Fibroblast of upper back skin (primary cell): Measurements from ENCODE around the gene CENPC.
A peak's percentile ranks its signal among the peaks of the same experiment; 100 is the strongest.
"Not testable (repeated sequence)": the region's sequence is repeated elsewhere in the genome, so short reads cannot be mapped to it uniquely, and the experiment has no call there.

Experiments
- DNase-seq: peaks from one replicate; pipeline ENCODE4 v3.0.0-alpha.2; 2013

The CENPC gene

DNA sequence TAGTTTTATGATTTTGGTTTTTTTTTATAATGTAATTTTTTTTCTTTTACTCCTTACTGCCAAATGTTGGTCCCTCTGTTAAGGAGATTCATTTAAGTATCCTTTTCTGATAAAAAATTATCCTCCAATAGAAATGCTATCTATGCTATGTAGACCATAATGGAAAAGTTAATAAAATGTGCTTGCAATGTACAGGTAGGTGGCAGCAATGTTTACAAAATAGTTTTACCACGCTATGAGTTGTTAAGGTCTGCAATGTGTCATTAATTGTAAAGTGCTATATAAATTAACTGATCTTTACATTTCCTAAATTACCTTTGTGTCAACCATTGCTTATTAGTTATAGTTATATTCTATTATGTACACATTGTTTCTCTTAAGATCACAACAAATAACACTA is 3.8 kb upstream of the CENPC start:
- DNase-seq: peak; percentile 21

DNA sequence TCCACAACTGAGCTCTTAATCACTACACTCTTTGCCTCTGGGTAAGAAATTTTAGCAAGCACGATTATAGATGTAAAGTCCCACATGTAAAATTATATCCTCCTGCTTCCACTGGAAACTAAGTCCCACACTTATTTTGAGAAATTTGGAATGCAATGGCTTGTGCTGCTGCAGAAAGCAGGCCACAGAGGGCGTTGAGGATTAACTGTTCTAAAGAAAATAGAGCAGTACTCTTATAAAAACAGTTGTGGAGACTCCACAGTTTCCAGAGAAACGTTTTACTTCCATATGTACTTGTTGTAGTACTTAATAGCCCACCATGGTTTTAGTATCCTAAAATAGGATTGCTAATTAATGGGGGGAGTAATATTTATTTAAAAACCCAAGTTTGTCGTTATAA is 1.7 kb upstream of the CENPC start:
- DNase-seq: no peak

DNA sequence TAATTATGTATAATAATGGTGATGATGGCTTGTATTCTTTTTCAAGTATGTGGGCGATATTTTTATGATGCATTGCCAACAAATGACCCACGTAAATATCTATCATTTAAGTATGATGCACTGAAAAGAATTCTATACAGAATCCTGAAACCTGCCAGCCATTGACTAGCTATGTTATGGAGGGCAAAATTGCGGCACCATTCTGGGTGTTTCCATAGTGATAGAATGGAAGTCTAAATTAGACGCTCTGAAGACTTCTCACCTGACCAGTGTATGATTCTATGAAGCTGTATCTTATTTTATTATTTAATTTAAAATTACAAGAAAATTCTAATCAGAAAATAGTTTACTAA is 677 bp upstream of the CENPC start:
- no peak for DNase-seq

DNA sequence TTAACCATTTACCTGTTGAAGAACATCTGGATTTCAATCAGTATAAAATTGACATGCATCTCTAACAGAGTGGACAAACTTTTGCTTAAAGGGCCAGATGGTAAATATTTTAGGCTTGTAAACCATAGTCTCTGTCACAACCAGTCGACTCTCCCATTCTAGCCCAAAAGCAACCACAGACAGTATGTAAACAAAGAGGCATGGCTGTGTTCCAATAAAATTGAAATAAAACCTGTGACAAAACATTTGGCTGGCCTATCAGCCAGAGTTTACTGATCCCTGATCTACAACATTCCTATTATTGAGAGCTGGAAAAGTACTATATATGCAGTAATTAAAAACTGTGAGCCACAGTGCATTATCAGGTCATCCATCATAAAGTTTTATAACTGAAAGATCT is 3.2 kb downstream of the CENPC start:
- no peak for DNase-seq

DNA sequence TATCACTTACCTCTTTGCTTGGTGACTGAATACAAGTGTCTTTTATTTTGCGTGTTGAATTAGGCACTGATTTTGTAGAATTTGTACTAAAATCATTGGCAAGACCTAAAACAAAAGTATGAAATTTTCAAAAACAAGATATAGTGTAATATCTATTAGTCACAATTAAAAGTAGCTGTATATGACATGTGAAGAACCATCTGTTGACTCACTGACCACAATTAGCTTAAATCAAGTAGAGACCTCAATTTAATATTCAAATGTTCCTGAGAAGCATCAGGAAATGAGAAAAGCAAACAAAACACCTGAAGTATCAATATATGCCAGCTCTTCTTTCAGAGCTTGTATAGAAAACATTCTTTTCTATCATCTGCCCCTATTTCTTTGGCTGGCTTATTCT is 5.5 kb downstream of the CENPC start:
- no peak for DNase-seq

DNA sequence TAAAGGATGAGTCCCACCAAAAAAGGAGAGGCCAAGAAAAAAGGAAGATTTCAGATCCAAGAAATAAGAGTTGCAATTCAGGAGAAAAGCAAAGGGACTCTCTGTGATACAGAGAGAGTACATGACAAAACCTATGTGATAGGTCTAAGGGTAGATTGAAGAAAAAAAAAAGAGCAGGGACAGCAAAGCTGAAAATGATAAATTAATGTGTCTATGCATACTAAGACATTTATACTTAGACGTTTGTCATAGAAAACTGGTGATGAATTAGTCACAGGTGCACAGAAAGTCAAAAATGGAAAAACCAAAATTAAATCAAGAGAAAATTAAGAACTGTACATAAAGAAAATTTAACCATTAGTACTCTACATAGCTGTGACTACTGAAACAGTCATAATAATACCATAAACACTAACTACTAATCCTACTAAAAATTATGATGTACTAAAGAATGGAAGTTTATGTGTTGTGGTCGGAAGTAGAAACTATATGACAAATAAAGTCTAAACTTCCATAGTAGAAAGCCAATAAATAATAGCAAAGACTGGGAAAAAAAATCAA is 9.9 kb downstream of the CENPC start:
- DNase-seq: no peak

DNA sequence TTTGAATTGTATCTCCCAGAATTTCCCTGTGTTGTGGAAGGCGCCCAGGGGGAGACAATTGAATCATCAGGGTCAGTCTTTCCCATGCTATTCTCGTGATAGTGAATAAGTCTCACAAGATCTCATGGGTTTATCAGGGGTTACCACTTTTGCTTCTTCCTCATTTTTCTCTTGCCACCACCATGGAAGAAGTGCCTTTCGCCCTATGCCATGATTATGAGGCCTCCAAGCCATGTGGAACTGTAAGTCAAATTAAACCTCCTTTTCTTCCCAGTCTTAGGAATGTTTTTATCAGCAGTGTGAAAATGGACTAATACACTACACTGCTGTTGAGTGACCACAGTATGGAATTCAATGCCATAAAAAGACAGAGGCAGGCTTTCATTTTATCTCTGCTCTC is 12.2 kb downstream of the CENPC start:
- no peak for DNase-seq

DNA sequence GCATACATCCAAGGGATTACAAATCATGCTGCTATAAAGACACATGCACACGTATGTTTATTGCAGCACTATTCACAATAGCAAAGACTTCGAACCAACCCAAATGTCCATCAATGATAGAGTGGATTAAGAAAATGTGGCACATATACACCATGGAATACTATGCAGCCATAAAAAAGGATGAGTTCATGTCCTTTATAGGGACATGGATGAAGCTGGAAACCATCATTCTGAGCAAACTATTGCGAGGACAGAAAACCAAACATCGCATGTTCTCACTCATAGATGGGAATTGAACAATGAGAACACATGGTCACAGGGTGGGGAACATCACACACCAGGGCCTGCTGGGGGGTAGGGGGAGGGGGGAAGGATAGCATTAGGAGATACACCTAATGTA is 12.9 kb downstream of the CENPC start:
- not testable (repeated sequence) for DNase-seq

DNA sequence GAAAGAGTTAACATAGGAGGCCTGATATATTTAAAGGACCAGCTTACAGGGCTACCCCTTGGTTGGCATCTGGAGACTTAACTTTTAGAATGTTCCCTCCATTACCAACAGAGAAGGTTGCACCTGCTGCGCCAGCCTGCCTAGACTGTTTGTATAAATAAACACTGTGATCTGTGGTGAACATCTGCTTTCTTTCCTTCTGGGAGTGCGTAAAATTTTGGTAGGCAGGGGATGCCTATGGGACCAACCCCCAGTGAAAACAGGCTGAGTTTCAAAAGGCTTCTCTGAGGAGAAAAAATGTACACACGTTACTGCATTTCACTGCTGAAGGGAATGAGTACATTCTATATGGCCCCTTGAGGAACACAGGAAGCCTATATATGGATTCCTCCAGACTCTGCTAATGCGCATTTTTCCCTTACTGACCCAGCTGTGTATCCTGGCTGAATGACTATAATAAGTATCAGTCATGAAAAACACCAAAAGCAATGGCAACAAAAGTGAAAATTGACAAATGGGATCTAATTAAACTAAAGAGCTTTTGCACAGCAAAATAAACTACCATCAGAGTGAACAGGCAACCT is 13.8 kb downstream of the CENPC start:
- no peak for DNase-seq

DNA sequence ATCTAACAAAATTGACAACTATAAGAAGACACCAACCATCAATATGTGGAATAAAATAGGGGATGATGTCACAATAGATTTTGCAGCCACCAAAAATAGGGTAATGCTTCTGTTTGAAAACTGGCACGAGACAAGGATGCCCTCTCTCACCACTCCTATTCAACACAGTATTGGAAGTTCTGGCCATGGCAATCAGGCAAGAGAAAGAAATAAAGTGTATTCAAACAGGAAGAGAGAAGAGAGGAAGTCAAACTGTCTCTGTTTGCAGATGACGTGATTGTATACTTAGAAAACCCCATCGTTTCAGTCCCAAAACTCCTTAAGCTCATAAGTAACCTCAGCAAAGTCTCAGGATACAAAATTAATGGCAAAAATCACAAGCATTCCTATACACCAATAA is 21.2 kb downstream of the CENPC start:
- DNase-seq: not testable (repeated sequence)

DNA sequence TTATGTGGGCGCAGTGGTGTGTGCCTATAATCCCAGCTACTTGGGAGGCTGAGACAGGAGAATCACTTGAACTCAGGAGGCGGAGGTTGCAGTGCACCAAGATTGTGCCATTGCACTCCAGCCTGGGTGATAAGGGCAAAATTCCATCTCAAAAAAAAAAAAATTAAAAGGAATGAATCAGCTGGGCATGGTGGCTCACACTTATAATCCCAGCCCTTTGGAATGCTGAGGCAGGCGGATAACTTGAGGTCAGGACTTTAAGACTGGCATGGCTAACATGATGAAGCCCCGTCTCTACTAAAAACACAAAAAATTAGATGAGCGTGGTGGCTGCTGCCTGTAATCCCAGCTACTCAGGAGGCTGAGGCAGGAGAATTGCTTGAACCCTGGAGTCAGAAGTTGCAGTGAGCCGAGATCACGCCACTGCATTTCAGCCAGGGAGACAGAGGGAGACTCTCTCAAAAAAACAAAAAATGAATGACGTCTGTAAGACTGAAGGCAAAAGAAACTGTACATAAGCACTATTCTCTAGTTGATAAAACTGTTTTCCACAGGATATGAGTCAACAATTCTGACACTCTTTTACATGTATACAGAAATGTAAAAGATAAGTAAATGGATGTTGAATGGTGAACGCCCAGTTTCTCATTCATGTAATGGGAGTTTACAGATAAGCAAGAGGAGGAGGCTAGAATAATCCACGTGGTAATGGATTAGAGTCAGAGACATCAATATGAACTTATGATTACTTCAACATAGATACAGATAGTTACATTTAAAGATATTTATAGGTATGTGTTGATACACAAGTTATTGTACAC is 22.2 kb downstream of the CENPC start:
- no peak for DNase-seq

DNA sequence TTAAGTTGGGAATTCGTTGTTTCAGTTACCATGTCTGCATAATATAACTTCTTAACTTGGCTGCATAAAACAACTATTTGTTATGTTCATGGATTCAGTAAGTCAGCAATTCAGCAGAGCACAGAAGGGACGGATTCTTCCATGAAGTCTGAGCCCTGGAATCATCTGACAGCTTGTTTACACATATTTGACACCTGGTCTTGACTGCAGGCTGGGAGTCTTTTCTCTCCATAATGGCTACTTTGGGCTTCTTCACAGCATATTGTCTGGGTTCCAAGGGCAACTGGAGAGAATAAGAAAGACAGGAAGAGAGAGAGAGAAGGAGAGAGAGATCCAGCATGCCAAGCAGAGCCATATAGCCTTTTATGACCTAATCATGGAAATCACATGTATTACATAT is 23.1 kb downstream of the CENPC start:
- DNase-seq: no peak

DNA sequence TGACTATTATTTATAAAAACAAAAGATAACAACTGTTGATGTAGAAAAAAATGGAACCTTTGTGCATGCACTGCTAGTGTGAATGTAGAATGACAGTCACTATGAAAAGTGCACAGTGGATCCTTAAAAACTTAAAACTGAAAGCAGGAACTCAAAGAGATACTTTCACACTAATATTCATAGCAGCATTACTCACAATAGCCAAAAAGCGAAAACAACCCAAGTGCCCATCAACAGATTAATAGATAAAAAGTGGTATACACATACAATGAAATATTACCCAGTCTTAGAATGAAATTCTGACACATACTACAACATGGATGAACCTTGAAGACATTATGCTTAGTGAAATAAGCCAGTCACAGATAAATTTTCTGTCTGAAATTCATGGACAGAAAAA is 23.8 kb downstream of the CENPC start:
- DNase-seq: no peak

DNA sequence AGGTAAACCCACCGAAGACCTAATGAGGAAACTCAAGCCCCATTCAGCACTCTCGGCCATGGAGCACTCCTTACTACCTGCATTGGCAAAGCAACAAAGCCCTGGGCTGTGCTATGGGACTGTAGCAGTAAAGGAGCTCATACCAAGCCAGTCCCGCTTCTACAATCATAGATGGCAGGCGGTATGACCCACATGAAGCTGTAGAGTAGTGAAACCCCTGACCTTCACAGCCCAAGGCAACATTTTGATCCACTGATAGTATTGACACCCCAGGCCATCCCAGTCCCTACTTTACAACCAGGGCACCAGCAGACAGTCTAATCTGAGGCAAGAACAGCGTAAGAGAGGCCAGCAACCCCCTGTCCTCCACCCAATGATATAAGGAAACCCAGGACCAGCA is 25.2 kb downstream of the CENPC start:
- DNase-seq: no peak

DNA sequence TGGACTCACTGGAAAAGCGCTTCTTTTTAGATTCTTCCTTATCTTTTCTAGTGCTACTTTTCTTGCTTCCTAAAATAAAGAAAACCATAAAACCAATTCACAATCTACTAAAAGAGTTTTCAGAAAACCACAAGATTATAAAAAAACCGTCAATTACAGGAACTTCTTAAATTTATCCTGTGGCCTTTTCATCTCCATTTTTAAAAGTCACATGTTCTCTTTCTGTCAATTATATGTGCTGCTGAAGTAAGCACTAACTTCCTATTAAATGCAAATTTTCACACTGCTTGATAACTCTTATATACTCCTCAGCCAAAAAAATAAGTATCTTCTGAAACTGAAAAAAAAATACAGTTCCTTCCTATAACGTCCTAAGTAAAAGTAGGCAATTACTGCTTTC is 32.8 kb downstream of the CENPC start:
- DNase-seq: no peak

DNA sequence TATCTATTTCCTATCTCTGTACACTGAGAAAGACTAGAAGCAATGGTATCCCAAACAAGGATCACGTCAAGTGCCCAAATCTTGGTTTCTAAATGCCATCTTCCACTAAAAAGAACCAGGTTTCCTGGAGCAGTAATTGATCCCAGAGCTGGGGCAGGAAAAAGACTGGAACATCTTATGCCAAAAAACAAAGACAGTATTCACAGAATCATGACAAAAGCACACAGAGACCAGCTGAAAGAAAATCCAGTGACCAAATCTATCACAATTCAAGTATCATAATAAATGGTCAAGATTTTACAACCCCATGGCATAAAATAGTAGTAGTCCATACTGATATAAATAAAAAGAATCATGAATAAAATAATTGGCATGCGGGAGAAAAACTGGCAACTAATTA is 44.9 kb downstream of the CENPC start:
- no peak for DNase-seq

DNA sequence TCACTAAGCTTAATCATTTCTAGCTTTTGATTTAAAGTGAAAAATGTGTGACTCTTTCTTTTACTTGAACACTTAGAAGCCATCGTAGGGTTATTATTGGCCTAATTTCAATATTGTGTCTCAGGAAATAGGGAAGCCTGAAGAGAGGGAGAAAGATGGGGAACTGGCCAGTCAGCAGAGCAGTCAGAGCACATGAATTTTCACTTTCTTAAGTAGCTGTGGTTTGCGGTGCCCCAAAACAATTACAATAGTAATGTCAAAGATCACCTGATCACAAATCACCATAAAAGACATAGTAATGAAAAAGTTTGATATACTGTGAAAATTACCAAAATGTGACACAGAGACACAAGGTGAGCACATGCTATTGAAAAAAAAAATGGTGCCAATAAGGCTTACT is 45.5 kb downstream of the CENPC start:
- DNase-seq: no peak

DNA sequence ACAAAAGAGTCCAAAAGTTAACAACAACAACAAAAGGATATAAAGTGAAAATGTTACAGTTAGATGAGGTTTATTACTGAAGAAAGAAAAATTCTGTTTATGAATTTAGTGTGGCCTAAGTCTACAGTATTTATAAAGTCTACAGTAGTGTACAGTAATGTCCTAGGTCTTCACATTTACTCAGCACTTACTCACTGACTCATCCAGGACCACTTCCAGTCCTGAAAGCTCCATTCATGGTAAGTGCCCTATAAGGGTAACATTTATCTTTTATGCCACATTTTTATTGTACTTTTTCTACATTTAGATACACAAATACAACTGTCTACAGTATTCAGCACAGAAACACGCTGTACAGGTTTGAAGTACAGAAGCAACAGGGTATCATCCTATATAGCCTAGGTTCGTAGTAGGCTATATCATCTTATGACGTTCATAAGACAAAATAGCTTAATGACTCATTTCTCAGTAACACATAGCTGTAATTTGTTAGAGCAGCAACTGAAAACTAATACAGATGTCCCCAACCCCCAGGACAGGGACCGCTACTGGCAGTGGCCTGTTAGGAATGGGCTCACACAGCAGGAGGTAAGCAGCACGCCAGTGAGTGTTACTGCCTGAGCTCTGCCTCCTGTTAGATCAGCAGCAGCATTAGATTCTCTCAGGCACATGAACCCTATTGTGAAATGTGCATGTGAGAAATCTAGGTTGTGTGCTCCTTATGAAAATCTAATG is 61.3 kb downstream of the CENPC start:
- peak; percentile 75 for DNase-seq

DNA sequence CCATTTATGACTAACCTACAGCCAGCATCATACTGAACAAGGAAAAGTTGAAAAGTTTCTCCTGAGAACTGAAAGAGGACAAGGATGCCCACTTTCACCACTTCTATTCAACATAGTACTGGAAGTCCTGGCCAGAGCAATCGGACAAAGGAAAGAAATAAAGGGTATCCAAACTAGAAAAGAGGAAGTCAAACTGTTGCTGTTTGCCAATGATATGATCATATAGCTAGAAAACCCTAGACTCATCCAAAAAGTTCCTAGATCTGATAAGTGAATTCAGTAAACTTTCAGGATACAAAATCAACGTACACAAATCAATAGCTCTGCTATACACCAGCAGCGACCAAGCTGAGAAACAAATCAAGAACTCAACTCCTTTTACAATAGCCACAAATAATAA is 64.5 kb downstream of the CENPC start:
- no peak for DNase-seq

DNA sequence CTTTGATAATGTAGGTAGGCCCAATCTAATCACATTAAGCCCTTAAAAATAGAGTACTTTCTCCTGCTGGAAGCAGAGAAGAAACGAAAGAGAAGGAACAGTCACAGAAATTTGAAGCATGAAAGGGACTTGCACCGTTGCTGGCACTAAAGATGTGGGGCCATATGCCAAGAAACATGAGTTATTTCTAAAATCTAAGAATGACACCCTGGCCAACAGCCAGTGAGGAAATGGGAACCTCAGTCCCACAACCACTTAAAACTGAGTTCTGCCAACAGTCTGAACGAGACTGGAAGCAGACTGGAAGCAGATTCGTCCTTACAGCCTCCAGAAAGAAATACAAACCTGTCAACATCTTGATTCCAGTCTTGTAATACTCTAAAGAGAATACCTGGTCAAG is 70.1 kb downstream of the CENPC start:
- DNase-seq: no peak

DNA sequence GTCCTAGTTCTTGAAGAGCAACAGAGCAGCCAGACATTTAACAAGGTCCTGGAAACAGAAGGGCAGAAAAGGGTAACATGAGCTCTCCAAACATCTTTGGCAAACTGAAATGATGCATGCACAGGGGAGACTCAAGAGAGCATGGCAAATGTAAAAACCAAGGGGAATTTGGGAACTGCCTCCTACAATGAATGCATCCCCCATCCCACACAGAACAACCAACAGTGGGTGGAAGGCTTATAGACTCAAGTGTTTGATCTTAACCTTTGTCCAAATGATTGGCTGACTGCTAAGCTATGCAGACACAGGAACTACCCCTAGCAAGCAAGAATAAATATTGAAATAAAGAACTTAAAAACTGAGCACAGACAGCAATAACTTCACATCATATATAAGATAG is 74.4 kb downstream of the CENPC start:
- no peak for DNase-seq

DNA sequence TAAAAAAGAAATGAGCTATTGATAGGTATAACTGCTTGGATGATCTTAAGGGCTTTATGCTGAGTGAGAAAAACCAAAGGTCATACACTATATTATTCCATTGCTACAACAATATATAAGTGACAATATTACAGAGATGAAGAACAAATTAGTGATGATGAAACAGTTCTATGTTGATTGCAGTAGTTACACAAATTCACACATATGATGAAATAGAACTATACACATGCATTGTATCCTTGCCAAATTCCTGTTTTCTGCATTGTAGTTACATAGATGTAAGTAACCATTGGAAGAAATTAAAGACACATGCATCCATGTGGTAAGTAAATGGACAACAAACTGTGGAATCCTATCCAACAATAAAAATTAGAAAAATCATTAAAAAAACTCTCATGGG is 76.5 kb downstream of the CENPC start:
- DNase-seq: no peak

DNA sequence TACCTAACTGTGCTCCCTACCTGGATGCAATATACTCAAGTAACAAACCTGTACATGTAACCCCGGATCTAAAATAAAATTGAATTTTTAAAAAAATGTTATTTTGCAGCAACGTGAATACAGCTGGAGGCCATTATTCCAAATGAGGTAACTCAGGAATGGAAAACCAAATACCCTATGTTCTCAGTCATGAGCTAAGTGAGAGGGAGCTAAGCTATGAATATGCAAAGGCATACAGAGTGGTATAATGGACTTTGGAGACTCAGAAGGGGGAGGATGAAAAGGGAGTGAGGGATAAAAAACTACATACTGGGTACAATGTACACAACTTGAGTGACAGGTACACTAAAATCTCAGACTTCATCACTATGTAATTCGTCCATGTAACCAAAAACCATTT is 78.6 kb downstream of the CENPC start:
- no peak for DNase-seq

DNA sequence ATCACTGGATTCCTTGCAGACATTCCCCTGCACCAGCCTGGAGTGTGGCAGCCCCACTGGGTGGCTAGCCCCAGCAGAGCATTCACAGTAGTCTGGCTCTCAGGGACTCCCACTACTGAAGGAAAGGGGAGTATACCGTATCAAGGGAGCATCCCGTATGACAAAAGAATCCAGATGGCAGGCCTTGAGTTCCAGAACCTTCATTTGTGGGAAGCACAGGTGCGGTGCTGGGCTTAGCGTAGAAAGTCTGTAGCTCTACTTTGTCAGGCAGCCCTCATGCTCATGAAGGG is 79.6 kb downstream of the CENPC start:
- no peak for DNase-seq
